OCI-LY1 (cell line): ENCODE measurements around the gene RNF111.

Experiments used
- H2AFZ ChIP-seq: fragments of 200-600 bp; sonication (generic), shearing (Covaris generic); 2 replicates; pipeline ENCODE4 v1.6.0; 2014; ENCODE audit warnings: antibody characterized with exemption, mild to moderate bottlenecking, low read length
- H3F3A ChIP-seq: fragments of 200-600 bp; sonication (generic), shearing (Covaris generic); 2 replicates; pipeline ENCODE4 v1.6.0; 2014; ENCODE audit warnings: mild to moderate bottlenecking, antibody characterized with exemption, low read length, moderate library complexity; ENCODE audit not compliant: insufficient read depth
- H3K27ac ChIP-seq: fragments of 200-600 bp; sonication (generic); 2 replicates; pipeline ENCODE4 v1.5.1; 2014; ENCODE audit warnings: low read length, mixed run types, mild to moderate bottlenecking, low read depth; ENCODE audit not compliant: poor library complexity, severe bottlenecking
- H3K27me3 ChIP-seq: fragments of 200-600 bp; sonication (generic); 2 replicates; pipeline ENCODE4 v1.6.0; 2014; ENCODE audit warnings: antibody characterized with exemption, mild to moderate bottlenecking, low read length, moderate library complexity; ENCODE audit not compliant: insufficient read depth
- H3K36me3 ChIP-seq: fragments of 200-600 bp; sonication (generic); 2 replicates; pipeline ENCODE4 v1.6.1; 2014; ENCODE audit warnings: mild to moderate bottlenecking, antibody characterized with exemption, low read length, moderate library complexity, mixed read lengths; ENCODE audit not compliant: insufficient read depth
- H3K4me1 ChIP-seq: fragments of 200-600 bp; sonication (generic); 2 replicates; pipeline ENCODE4 v1.5.1; 2014; ENCODE audit warnings: mild to moderate bottlenecking, low read length, moderate library complexity; ENCODE audit not compliant: insufficient read depth, severe bottlenecking
- H3K4me2 ChIP-seq: fragments of 200-600 bp; sonication (generic), shearing (Covaris generic); 2 replicates; pipeline ENCODE4 v1.6.1; 2014; ENCODE audit warnings: low read length
- H3K4me3 ChIP-seq: fragments of 200-600 bp; sonication (generic); 2 replicates; pipeline ENCODE4 v1.5.1; 2014; ENCODE audit warnings: low read length, low read depth, mild to moderate bottlenecking, mixed read lengths; ENCODE audit not compliant: poor library complexity, severe bottlenecking
- H3K79me2 ChIP-seq: fragments of 200-600 bp; shearing (Covaris generic); 2 replicates; pipeline ENCODE4 v1.6.1; 2016; ENCODE audit warnings: mixed run types, low read length, mixed read lengths; ENCODE audit not compliant: insufficient read depth
- H3K9ac ChIP-seq: fragments of 200-600 bp; sonication (generic), shearing (Covaris generic); 2 replicates; pipeline ENCODE4 v1.6.1; 2014; ENCODE audit warnings: mild to moderate bottlenecking, low read length, mixed read lengths
- H3K9me2 ChIP-seq: fragments of 200-600 bp; sonication (generic), shearing (Covaris generic); 2 replicates; pipeline ENCODE4 v1.6.1; 2014; ENCODE audit warnings: low read depth, mild to moderate bottlenecking, low read length, mixed read lengths
- H3K9me3 ChIP-seq: fragments of 200-600 bp; shearing (Covaris generic); 2 replicates; pipeline ENCODE4 v1.6.1; 2014; ENCODE audit warnings: low read length, mixed read lengths
- H4K20me1 ChIP-seq: fragments of 200-600 bp; sonication (generic), shearing (Covaris generic); 2 replicates; pipeline ENCODE4 v1.6.0; 2016; ENCODE audit warnings: mild to moderate bottlenecking, low read length; ENCODE audit not compliant: insufficient read depth
- CTCF ChIP-seq: fragments of 200-600 bp; sonication (generic), shearing (Covaris generic); IDR thresholded peaks from 2 replicates; pipeline ENCODE4 v1.5.1; 2017; ENCODE audit warnings: mild to moderate bottlenecking, antibody characterized with exemption, low read length, moderate library complexity, mixed read lengths
- EZH2 ChIP-seq: fragments of 200-600 bp; sonication (generic), shearing (Covaris generic); IDR thresholded peaks from 2 replicates; pipeline ENCODE4 v1.8.0; 2017; ENCODE audit warnings: borderline replicate concordance, mixed run types, mild to moderate bottlenecking, antibody characterized with exemption, low read length, moderate library complexity, mixed read lengths

Gene RNF111

DNA sequence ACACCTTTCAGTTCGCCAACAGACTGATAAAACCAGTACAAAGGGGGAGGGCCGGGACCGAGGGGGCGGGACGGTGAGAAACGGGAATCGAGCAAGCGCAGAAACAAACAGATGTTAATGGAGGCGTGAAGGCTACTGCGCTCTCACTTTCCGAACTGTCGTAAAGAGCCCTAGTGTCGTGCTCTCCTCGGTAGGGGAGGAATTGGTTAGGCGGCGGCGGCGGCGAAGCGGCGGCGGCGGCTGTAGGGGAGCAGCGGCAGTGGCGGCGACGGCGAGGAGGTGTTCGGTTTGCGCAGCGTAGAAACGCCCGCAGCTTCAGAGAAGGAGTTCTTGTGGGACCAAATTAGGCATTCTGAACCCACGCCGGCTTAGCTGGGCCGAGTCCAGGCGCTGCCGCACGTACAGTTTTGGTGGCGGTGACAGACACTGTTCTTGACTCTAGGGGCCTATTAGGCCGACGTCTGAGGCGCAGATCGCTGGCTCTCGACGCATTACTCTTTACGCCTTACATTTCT lies at the start of gene RNF111:
RNF111 (plus strand) TSS at position 173 of the 515 bp plus-strand sequence. CDS start 43,160 bp downstream, outside the sequence.
- peak within 1 kb of the TSS; percentile 97 for H3K4me2 ChIP-seq
- no peak for TF ChIP-seq EZH2
- no peak; the same call in 1 of the 2 replicates for TF ChIP-seq CTCF
- peaks cover 32% of the 10 kb centered on the region for H3K36me3 ChIP-seq
- no peaks in the 10 kb centered on the region for H3K9me2 ChIP-seq
- peak within 1 kb of the TSS; percentile 78 for H3K27ac ChIP-seq
- peak within 1 kb of the TSS; percentile 99 for H2AFZ ChIP-seq
- peaks cover 36% of the 10 kb centered on the region for H3K4me1 ChIP-seq
- H4K20me1 ChIP-seq, result peaks cover 10% of the 10 kb centered on the region; the same call in 1 of the 2 replicates
- peak within 1 kb of the TSS; percentile 100 for H3K4me3 ChIP-seq
- H3K27me3 ChIP-seq, result no peaks in the 10 kb centered on the region
- peaks cover 50% of the 10 kb centered on the region for H3K79me2 ChIP-seq
- H3K9ac ChIP-seq, result peak within 1 kb of the TSS; percentile 99
- no peaks in the 10 kb centered on the region for H3K9me3 ChIP-seq
- H3F3A ChIP-seq, result no peaks in the 10 kb centered on the region

DNA sequence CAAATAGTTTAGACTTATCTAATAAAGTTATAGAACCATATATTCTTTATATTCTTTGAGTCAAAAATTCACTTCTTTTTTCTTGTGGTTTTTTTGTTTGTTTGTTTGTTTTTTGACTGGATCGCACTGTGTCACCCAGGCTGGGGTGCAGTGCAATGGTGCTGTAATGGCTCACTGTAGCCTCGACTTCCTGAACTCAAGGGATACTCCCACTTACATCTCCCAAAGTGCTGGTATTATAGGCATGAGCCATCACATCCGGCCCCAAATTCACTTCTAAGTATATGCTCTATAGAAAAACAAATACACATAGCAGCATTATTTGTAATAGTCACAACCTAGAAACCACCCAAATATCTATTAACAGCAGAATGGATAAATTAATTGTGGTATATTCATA lies 40.3 kb upstream of the RNF111 start:
- H3K27me3 ChIP-seq, result no peaks in the 10 kb centered on the region
- H3K4me2 ChIP-seq, result no peak overlapping the region
- no peak overlapping the region for H3K4me3 ChIP-seq
- no peaks in the 10 kb centered on the region for H3F3A ChIP-seq
- H3K4me1 ChIP-seq, result no peaks in the 10 kb centered on the region
- H3K9me2 ChIP-seq, result no peaks in the 10 kb centered on the region
- H2AFZ ChIP-seq, result no peak overlapping the region
- TF ChIP-seq CTCF, result no peak
- TF ChIP-seq EZH2, result no peak
- H3K9me3 ChIP-seq, result no peaks in the 10 kb centered on the region
- H3K27ac ChIP-seq, result no peak overlapping the region
- H3K79me2 ChIP-seq, result no peaks in the 10 kb centered on the region
- no peaks in the 10 kb centered on the region for H4K20me1 ChIP-seq
- no peaks in the 10 kb centered on the region for H3K36me3 ChIP-seq
- H3K9ac ChIP-seq, result no peak overlapping the region

DNA sequence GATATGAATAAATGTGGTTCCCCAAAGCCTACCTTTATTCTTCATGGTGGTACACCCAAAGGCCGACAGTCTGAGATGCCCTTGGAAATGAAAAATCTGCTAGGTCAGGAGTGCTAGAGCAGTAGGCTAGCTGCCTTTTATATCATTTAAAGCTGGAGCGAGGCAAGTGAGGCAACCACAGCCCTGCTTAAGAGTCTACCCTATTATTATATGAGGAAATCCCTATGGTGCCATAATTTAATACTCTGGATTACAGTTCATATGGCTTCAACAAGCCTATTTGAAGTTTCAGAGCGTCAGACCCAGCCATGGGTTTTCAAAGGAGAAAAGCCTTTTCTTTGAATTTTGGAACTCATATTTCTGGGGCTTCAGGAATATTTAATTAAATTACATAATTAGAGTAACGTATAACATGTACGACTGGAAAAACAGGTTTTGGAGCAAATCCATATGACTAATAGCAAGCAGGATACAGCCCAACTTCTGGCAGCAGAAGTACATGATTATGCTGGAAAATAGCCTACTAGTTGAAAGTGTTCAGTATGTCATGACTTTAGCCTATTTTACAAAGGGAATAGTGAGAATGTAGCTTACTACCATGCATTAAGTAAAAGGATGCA lies 36.0 kb upstream of the RNF111 start:
- TF ChIP-seq CTCF (no peak), EZH2 (no peak)
- H3K9me3 ChIP-seq, result no peaks in the 10 kb centered on the region
- no peaks in the 10 kb centered on the region for H3K9me2 ChIP-seq
- H3K27ac ChIP-seq, result no peak overlapping the region
- H3K4me1 ChIP-seq, result no peaks in the 10 kb centered on the region
- no peaks in the 10 kb centered on the region for H4K20me1 ChIP-seq
- H2AFZ ChIP-seq, result no peak overlapping the region
- no peaks in the 10 kb centered on the region for H3F3A ChIP-seq
- H3K79me2 ChIP-seq, result no peaks in the 10 kb centered on the region
- no peak overlapping the region for H3K4me2 ChIP-seq
- no peak overlapping the region for H3K9ac ChIP-seq
- no peaks in the 10 kb centered on the region for H3K36me3 ChIP-seq
- H3K4me3 ChIP-seq, result no peak overlapping the region
- no peaks in the 10 kb centered on the region for H3K27me3 ChIP-seq
